A673 (cell line): Measurements from ENCODE around the gene ABO. TPM values are rescaled to one million over a fixed set of nuclear protein-coding genes. Genes with fewer than 3 reads are reported as not detected.
"Not testable (repeated sequence)": the region's sequence is repeated elsewhere in the genome, so short reads cannot be mapped to it uniquely, and the experiment has no call there.

Experiments
- BruUV-seq: library from RNA; stranded (reverse); fragments of 400-500 nt; replicated peaks from 2 replicates; lab custom pipeline; 2021; lab: Mats Ljungman, UMichigan
- CTCF ChIA-PET: fragments of 300-600 bp; sonication (Branson Sonifier 250); formaldehyde crosslinking; loops from one replicate; lab custom pipeline; 2022; ENCODE audit warnings: antibody characterized with exemption; lab: Charles Lee
- POLR2A ChIA-PET: fragments of 300-600 bp; sonication (Branson Sonifier 250); formaldehyde crosslinking; loops from one replicate; lab custom pipeline; 2022; ENCODE audit warnings: antibody characterized with exemption; ENCODE audit not compliant: low non-redundant PET; lab: Charles Lee
- DNase-seq: peaks from one replicate; pipeline ENCODE4 v3.0.0-alpha.2; 2015; ENCODE audit warnings: low spot score
- H3K27ac ChIP-seq: fragments of 200-600 bp; sonication (generic); 2 replicates; pipeline ENCODE4 v1.5.1; 2016; ENCODE audit warnings: mixed run types, low read depth, mild to moderate bottlenecking, mixed read lengths, antibody characterized with exemption, low read length; ENCODE audit not compliant: poor library complexity, severe bottlenecking
- H3K27me3 ChIP-seq: fragments of 200-600 bp; sonication (generic); replicated peaks from 2 replicates; pipeline ENCODE4 v1.6.1; 2017; ENCODE audit warnings: mixed run types, low read depth, mild to moderate bottlenecking, mixed read lengths, antibody characterized with exemption, low read length; ENCODE audit not compliant: insufficient read depth, poor library complexity
- H3K36me3 ChIP-seq: fragments of 200-600 bp; sonication (generic); 2 replicates; pipeline ENCODE4 v1.6.1; 2016; ENCODE audit warnings: mixed run types, mild to moderate bottlenecking, mixed read lengths, antibody characterized with exemption, low read length; ENCODE audit not compliant: insufficient read depth, poor library complexity, severe bottlenecking
- H3K4me1 ChIP-seq: fragments of 200-600 bp; sonication (generic); 2 replicates; pipeline ENCODE4 v1.6.1; 2017; ENCODE audit warnings: mixed run types, mild to moderate bottlenecking, mixed read lengths, antibody characterized with exemption, low read length; ENCODE audit not compliant: insufficient read depth, poor library complexity, severe bottlenecking
- H3K4me3 ChIP-seq: fragments of 200-600 bp; sonication (generic); 2 replicates; pipeline ENCODE4 v1.5.1; 2016; ENCODE audit warnings: low read depth, mixed run types, mild to moderate bottlenecking, mixed read lengths, low read length; ENCODE audit not compliant: poor library complexity, severe bottlenecking
- H3K9me3 ChIP-seq: fragments of 200-600 bp; sonication (generic); 2 replicates; pipeline ENCODE4 v1.6.1; 2016; ENCODE audit warnings: mixed run types, low read depth, mild to moderate bottlenecking, mixed read lengths, antibody characterized with exemption, low read length; ENCODE audit not compliant: poor library complexity, severe bottlenecking
- CTCF ChIP-seq: fragments of 300-800, 200-600 bp; sonication (generic); conservative IDR thresholded peaks from 2 replicates; pipeline ENCODE4 v1.5.1; 2017; ENCODE audit warnings: low read depth, mild to moderate bottlenecking, antibody characterized with exemption, low read length, moderate library complexity, mixed read lengths
- EZH2 ChIP-seq: fragments of 200-600 bp; sonication (generic); IDR thresholded peaks from 2 replicates; pipeline ENCODE4 v1.6.1; 2017; ENCODE audit warnings: borderline replicate concordance, low read depth, mild to moderate bottlenecking, mixed read lengths, antibody characterized with exemption, low read length; ENCODE audit not compliant: poor library complexity, severe bottlenecking
- intact Hi-C: fragments of 100-400 bp; cut with micrococcal nuclease; formaldehyde crosslinking; loops from one replicate; pipeline ENCODE4 v1.10.0; 2022; ENCODE audit not compliant: unreplicated experiment
- total RNA-seq: library from RNA; stranded (reverse); gene quantifications from 2 replicates; pipeline ENCODE4 v1.2.3, GENCODE V29; 2021

Gene ABO
- total RNA-seq, 1 experiment from 2014 or later: not detected

GRCh38 chr9:133284362-133284761 is 9.4 kb upstream of the ABO start:
- no peak for DNase-seq
- Histone ChIP-seq H3K27me3 (peaks cover 11% of the 10 kb centered on the region), H3K36me3 (no peaks in the 10 kb centered on the region), H3K4me1 (no peaks in the 10 kb centered on the region), H3K9me3 (no peaks in the 10 kb centered on the region), H3K4me3 (no peak overlapping the region), H3K27ac (no peak overlapping the region)
- ChIA-PET CTCF (no interaction called here), POLR2A (no interaction called here)
- intact Hi-C loops: no loop called here
- BruUV-seq: no TSS peak
- TF ChIP-seq CTCF: no peak
- TF ChIP-seq EZH2: no peak

DNA sequence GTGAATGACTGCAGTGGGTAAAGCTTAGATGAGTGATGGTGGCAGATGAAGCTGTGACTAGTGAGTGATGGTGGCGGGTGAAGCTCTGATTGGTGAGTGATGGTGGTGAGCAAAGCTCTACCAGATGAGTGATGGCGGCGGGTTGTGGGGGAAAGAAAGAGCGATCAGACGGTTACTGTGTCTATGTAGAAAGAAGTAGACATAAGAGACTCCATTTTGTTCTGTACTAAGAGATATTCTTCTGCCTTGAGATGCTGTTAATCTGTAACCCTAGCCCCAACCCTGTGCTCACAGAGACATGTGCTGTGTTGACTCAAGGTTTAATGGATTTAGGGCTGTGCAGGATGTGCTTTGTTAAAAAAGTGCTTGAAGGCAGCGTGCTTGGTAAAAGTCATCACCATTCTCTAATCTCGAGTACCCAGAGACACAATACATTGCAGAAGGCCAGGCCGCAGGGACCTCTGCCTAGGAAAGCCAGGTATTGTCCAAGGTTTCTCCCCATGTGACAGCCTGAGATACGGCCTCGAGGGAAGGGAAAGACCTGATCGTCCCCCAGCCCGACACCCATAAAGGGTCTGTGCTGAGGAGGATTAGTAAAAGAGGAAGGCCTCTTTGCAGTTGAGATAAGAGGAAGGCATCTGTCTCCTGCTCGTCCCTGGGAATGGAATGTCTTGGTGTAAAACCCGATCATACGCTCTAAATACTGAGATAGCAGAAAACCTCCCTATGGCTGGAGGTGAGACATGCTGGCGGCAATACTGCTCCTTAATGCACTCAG is 8.4 kb upstream of the ABO start:
- peaks cover 16% of the 10 kb centered on the region for H3K27me3 ChIP-seq
- CTCF ChIA-PET, intact Hi-C loops, H3K4me3 ChIP-seq, BruUV-seq, H3K4me1 ChIP-seq, DNase-seq, H3K36me3 ChIP-seq, H3K9me3 ChIP-seq, H3K27ac ChIP-seq, POLR2A ChIA-PET: not testable (repeated sequence)

GRCh38 chr9:133282464-133283238 is 7.7 kb upstream of the ABO start:
- no TSS peak for BruUV-seq
- Histone ChIP-seq H3K27ac (no peak overlapping the region), H3K4me1 (no peaks in the 10 kb centered on the region), H3K36me3 (no peaks in the 10 kb centered on the region), H3K27me3 (peaks cover 24% of the 10 kb centered on the region), H3K9me3 (no peaks in the 10 kb centered on the region), H3K4me3 (no peak overlapping the region)
- ChIA-PET POLR2A (no interaction called here), CTCF (no interaction called here)
- intact Hi-C loops: no loop called here
- TF ChIP-seq CTCF (no peak), EZH2 (no peak)
- no peak for DNase-seq
